DMS153 treated with DMSO at 0.1 percent for 48 hours (cell line): ENCODE measurements around the gene KIAA2012.

Source experiments
- DNase-seq: peaks from one replicate; lab custom pipeline; 2025; ENCODE audit not compliant: unreplicated experiment; lab: John Stamatoyannopoulos, UW

The KIAA2012 gene

GRCh38 chr2:202148515-202149154 lies 75.6 kb downstream of the KIAA2012 start:
- DNase-seq = no peak

- no peak for DNase-seq
Observed at GRCh38 chr2:202149155-202149762, 76.2 kb downstream of the KIAA2012 start.

GRCh38 chr2:202149936-202150335 lies 76.9 kb downstream of the KIAA2012 start:
- no peak for DNase-seq

GRCh38 chr2:202152104-202152715 lies 79.2 kb downstream of the KIAA2012 start:
- DNase-seq = no peak

GRCh38 chr2:202154613-202155012 lies 81.6 kb downstream of the KIAA2012 start:
- DNase-seq = no peak

- no peak for DNase-seq
Observed at GRCh38 chr2:202157211-202157990, 84.3 kb downstream of the KIAA2012 start.

- DNase-seq = no peak
Observed at GRCh38 chr2:202158796-202159195, 85.7 kb downstream of the KIAA2012 start.

- DNase-seq = no peak
Observed at GRCh38 chr2:202161151-202161835, 88.2 kb downstream of the KIAA2012 start.

- DNase-seq = no peak
Observed at GRCh38 chr2:202164411-202164810, 91.4 kb downstream of the KIAA2012 start.

- no peak for DNase-seq
Observed at GRCh38 chr2:202165208-202165607, 92.2 kb downstream of the KIAA2012 start.

GRCh38 chr2:202165945-202166344 lies 92.9 kb downstream of the KIAA2012 start:
- DNase-seq = no peak

GRCh38 chr2:202169131-202169530 lies 96.1 kb downstream of the KIAA2012 start:
- no peak for DNase-seq

GRCh38 chr2:202169832-202170424 lies 96.9 kb downstream of the KIAA2012 start:
- no peak for DNase-seq

- no peak for DNase-seq
Observed at GRCh38 chr2:202171241-202171825, 98.3 kb downstream of the KIAA2012 start.

- no peak for DNase-seq
Observed at GRCh38 chr2:202172439-202173211, 99.6 kb downstream of the KIAA2012 start.

- peak; percentile 32 for DNase-seq
Observed at GRCh38 chr2:202178346-202178958, 105.4 kb downstream of the KIAA2012 start.

GRCh38 chr2:202184557-202184956 lies 111.5 kb downstream of the KIAA2012 start:
- DNase-seq = no peak

- DNase-seq = no peak
Observed at GRCh38 chr2:202185156-202185555, 112.1 kb downstream of the KIAA2012 start.

- DNase-seq = no peak
Observed at GRCh38 chr2:202186641-202187202, 113.7 kb downstream of the KIAA2012 start.
